Activated naive CD4-positive, alpha-beta T cell treated with anti-CD3 and anti-CD28 coated beads, Interleukin-2, amount 50 U/mL, for 72 hours (primary cell): ENCODE results near the gene RAX2. TPM values are rescaled to one million over a fixed set of nuclear protein-coding genes. Genes with fewer than 3 reads are reported as not detected.
"Not testable (repeated sequence)": the region's sequence is repeated elsewhere in the genome, so short reads cannot be mapped to it uniquely, and the experiment has no call there.

Experiments used
- ATAC-seq, 2 donors: fragments of 150-1000 bp; cut with Tn5 transposase; 2 replicates each; pipeline ENCODE4 v1.10.0; 2021; ENCODE audit warnings: mild to moderate bottlenecking in 2 of 2, moderate library complexity in 2 of 2
- DNase-seq, 2 donors: peaks; one replicate each; pipeline ENCODE4 v3.0.0; 2021 to 2022; ENCODE audit warnings: low spot score in 2 of 2
- H3K27ac Mint-ChIP-seq, 2 donors: one replicate each; pipeline ENCODE4 v1.8.0; 2022; ENCODE audit warnings: mild to moderate bottlenecking in 2 of 2, mixed read lengths in 2 of 2
- H3K36me3 Mint-ChIP-seq, 2 donors: one replicate each; pipeline ENCODE4 v1.8.0; 2022; ENCODE audit warnings: mixed read lengths in 2 of 2
- H3K9me3 Mint-ChIP-seq, 2 donors: one replicate each; pipeline ENCODE4 v1.8.0; 2022; ENCODE audit warnings: mixed read lengths in 2 of 2
- total RNA-seq, 2 donors: library from RNA; stranded (reverse); gene quantifications; one replicate each; pipeline ENCODE4 v1.2.3, GENCODE V29; 2022

The RAX2 gene
- total RNA-seq, 2 donors from 2014 or later: not detected

GRCh38 chr19:3758297-3758696 lies 13.7 kb downstream of the RAX2 start:
- ATAC-seq: not testable (repeated sequence)

GRCh38 chr19:3757705-3758104 lies 14.3 kb downstream of the RAX2 start:
- not testable (repeated sequence) for H3K9me3 Mint-ChIP-seq, ATAC-seq, DNase-seq, H3K27ac Mint-ChIP-seq
- peaks cover 7 to 15% of the 10 kb centered on the region in 2 donors for H3K36me3 Mint-ChIP-seq

More at GRCh38 chr19:3758297-3758696, 13.7 kb downstream of the RAX2 start:
- H3K36me3 Mint-ChIP-seq: peaks cover 7 to 15% of the 10 kb centered on the region in 2 donors
- not testable (repeated sequence) for H3K9me3 Mint-ChIP-seq, DNase-seq
- peak overlapping the region in 1 of 2 donors; percentile 29 for H3K27ac Mint-ChIP-seq

GRCh38 chr19:3753631-3754410 lies 18.2 kb downstream of the RAX2 start:
- DNase-seq (no peak), ATAC-seq (no peak)
- Mint-ChIP-seq H3K9me3 (no peaks in the 10 kb centered on the region), H3K36me3 (peaks cover 0 to 13% of the 10 kb centered on the region in 2 donors), H3K27ac (peak overlapping the region in 1 of 2 donors; percentile 10)

- DNase-seq (no peak), ATAC-seq (no peak)
- H3K36me3 Mint-ChIP-seq: peaks cover 0 to 13% of the 10 kb centered on the region in 2 donors
- no peaks in the 10 kb centered on the region for H3K9me3 Mint-ChIP-seq
- no peak overlapping the region for H3K27ac Mint-ChIP-seq
Observed at GRCh38 chr19:3752492-3752891, 19.5 kb downstream of the RAX2 start.

GRCh38 chr19:3751236-3751635 lies 20.8 kb downstream of the RAX2 start:
- H3K9me3 Mint-ChIP-seq: no peaks in the 10 kb centered on the region
- DNase-seq: no peak
- H3K27ac Mint-ChIP-seq: no peak overlapping the region
- no peak for ATAC-seq
- H3K36me3 Mint-ChIP-seq: peaks cover 0 to 13% of the 10 kb centered on the region in 2 donors

- no peaks in the 10 kb centered on the region for H3K9me3 Mint-ChIP-seq
- DNase-seq: no peak
- ATAC-seq: no peak
- H3K36me3 Mint-ChIP-seq: peaks cover 0 to 13% of the 10 kb centered on the region in 2 donors
- no peak overlapping the region for H3K27ac Mint-ChIP-seq
Observed at GRCh38 chr19:3750211-3750610, 21.8 kb downstream of the RAX2 start.

- Mint-ChIP-seq H3K9me3 (no peaks in the 10 kb centered on the region), H3K36me3 (peaks cover 0 to 6% of the 10 kb centered on the region in 2 donors), H3K27ac (no peak overlapping the region)
- no peak for DNase-seq
- no peak for ATAC-seq
Observed at GRCh38 chr19:3748965-3749364, 23.1 kb downstream of the RAX2 start.

GRCh38 chr19:3746371-3747056 lies 25.5 kb downstream of the RAX2 start:
- ATAC-seq (no peak), DNase-seq (no peak)

GRCh38 chr19:3745363-3746045 lies 26.5 kb downstream of the RAX2 start:
- Mint-ChIP-seq H3K27ac (no peak overlapping the region), H3K36me3 (peaks cover 0 to 3% of the 10 kb centered on the region in 2 donors), H3K9me3 (no peaks in the 10 kb centered on the region)
- DNase-seq (no peak), ATAC-seq (no peak)

More at GRCh38 chr19:3746371-3747056, 25.5 kb downstream of the RAX2 start:
- H3K9me3 Mint-ChIP-seq: no peaks in the 10 kb centered on the region
- no peak overlapping the region for H3K27ac Mint-ChIP-seq
- peaks cover 0 to 6% of the 10 kb centered on the region in 2 donors for H3K36me3 Mint-ChIP-seq

- H3K27ac Mint-ChIP-seq: peak overlapping the region in 1 of 2 donors; percentile 25
- DNase-seq (no peak), ATAC-seq (no peak)
- no peaks in the 10 kb centered on the region for H3K36me3 Mint-ChIP-seq
- no peaks in the 10 kb centered on the region for H3K9me3 Mint-ChIP-seq
Observed at GRCh38 chr19:3743486-3743885, 28.5 kb downstream of the RAX2 start.

GRCh38 chr19:3740431-3740830 lies 31.6 kb downstream of the RAX2 start:
- Mint-ChIP-seq H3K9me3 (no peaks in the 10 kb centered on the region), H3K36me3 (no peaks in the 10 kb centered on the region), H3K27ac (no peak overlapping the region)
- ATAC-seq (no peak), DNase-seq (no peak)

- Mint-ChIP-seq H3K36me3 (no peaks in the 10 kb centered on the region), H3K9me3 (no peaks in the 10 kb centered on the region), H3K27ac (peak overlapping the region; percentile 44 to 68)
- ATAC-seq: no peak
- no peak for DNase-seq
Observed at GRCh38 chr19:3738477-3739220, 33.4 kb downstream of the RAX2 start.

GRCh38 chr19:3737487-3738205 lies 34.4 kb downstream of the RAX2 start:
- Mint-ChIP-seq H3K36me3 (no peaks in the 10 kb centered on the region), H3K27ac (peak overlapping the region in 1 of 2 donors; percentile 31), H3K9me3 (no peaks in the 10 kb centered on the region)
- DNase-seq: no peak
- peak in 1 of 2 donors; percentile 16 for ATAC-seq

- Mint-ChIP-seq H3K36me3 (no peaks in the 10 kb centered on the region), H3K27ac (no peak overlapping the region), H3K9me3 (no peaks in the 10 kb centered on the region)
- DNase-seq (no peak), ATAC-seq (no peak)
Observed at GRCh38 chr19:3736106-3736724, 35.8 kb downstream of the RAX2 start.

GRCh38 chr19:3734310-3734600 lies 37.8 kb downstream of the RAX2 start:
- H3K36me3 Mint-ChIP-seq: no peaks in the 10 kb centered on the region
- DNase-seq: no peak
- H3K27ac Mint-ChIP-seq: no peak overlapping the region
- H3K9me3 Mint-ChIP-seq: no peaks in the 10 kb centered on the region
- ATAC-seq: no peak
